OCI-LY3 (cell line): ENCODE data around the gene TPCN1.

ENCODE experiments used
- EZH2phosphoT487 ChIP-seq: fragments of 200-600 bp; shearing (Covaris generic); IDR thresholded peaks from 2 replicates; pipeline ENCODE4 v1.6.1; 2018; ENCODE audit warnings: antibody characterized with exemption, mixed run types, low read depth
- TF ChIP-seq, protein P1 (sequence below): fragments of 200-600, 300-600 bp; sonication (generic); IDR thresholded peaks from 2 replicates; pipeline ENCODE4 v1.5.1; 2014; ENCODE audit warnings: antibody characterized with exemption, low read length, low read depth

DNA sequence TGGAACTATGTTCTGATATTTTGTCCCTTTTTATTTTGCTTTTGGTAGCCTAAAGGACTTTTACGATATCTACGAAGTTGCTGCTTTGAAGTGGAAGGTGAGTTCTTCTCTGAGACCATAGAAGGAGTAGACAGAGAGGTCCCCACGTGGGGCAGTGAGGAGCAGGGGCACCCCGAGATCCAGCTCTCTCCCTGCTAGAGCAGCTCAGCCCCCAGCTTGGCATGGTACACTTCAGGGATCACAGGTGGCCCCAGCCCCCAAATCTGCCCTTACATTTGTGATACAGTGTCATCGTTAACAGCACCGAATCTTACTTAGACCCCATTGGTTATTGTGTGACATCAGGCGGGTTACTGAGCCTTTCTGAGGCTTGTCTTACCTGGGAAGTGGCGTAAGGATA lies 56.9 kb downstream of the TPCN1 start:
- TF ChIP-seq EZH2phosphoT487, result no peak
- TF ChIP-seq, protein P1, sequence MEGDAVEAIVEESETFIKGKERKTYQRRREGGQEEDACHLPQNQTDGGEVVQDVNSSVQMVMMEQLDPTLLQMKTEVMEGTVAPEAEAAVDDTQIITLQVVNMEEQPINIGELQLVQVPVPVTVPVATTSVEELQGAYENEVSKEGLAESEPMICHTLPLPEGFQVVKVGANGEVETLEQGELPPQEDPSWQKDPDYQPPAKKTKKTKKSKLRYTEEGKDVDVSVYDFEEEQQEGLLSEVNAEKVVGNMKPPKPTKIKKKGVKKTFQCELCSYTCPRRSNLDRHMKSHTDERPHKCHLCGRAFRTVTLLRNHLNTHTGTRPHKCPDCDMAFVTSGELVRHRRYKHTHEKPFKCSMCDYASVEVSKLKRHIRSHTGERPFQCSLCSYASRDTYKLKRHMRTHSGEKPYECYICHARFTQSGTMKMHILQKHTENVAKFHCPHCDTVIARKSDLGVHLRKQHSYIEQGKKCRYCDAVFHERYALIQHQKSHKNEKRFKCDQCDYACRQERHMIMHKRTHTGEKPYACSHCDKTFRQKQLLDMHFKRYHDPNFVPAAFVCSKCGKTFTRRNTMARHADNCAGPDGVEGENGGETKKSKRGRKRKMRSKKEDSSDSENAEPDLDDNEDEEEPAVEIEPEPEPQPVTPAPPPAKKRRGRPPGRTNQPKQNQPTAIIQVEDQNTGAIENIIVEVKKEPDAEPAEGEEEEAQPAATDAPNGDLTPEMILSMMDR, result no peak
